Measurements from ENCODE around the gene SEMA4D.

SEMA4D gene

GRCh38 chr9:89312222-89312571 is 185.7 kb downstream of the SEMA4D start:
- DNase-seq (ENCODE audit: low read depth): no peak

GRCh38 chr9:89311346-89312221 is 186.3 kb downstream of the SEMA4D start:
- DNase-seq (ENCODE audit: low read depth): no peak

All from fibroblast of the conjunctiva (primary cell).